AG20443 (cell line): ENCODE measurements around the gene BRD9.
"Not testable (repeated sequence)": the region's sequence is repeated elsewhere in the genome, so short reads cannot be mapped to it uniquely, and the experiment has no call there.

Experiments used
- DNase-seq: peaks from one replicate; pipeline ENCODE4 v3.0.0; 2012; ENCODE audit warnings: low spot score, mixed read lengths

The BRD9 gene

GRCh38 chr5:902129-902916 is 9.7 kb upstream of the BRD9 start:
- no peak for DNase-seq

DNA sequence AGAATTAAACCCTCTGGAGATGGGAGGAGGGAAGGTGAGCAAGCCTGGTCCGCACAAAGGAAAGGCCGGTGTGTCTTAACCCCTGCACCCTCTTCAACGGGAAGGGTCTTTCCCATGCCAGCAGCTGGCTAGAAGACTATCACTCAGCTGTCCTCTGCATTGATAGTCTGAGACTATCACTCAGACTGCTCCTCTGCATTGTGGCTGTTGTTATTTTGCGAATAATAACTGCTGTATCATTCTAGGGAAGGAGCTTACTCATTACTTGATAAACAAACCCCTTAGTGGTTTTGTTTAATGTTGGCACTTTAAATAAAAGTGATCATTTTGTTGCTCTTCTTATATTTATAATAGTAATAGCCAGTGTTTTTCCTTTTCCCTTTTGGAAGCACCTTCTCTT is 8.2 kb upstream of the BRD9 start:
- no peak for DNase-seq

DNA sequence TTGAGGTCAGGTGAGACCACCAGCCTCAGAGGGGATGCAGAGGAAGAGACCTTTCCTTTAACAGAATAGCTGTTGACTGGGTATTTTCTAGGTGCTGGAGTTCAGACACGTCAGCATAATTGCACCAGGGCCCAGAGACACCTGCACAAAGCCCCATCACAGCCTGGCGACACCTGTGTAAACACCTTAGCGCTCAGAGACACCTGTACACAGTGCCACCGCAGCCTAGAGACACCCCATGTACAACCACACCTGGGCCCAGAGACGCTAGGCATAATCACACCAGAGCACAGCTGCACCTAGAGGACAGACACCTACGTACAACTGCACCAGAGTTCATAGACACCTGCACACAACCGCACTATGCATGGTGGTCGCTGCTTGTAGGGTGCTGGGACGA is 1.1 kb upstream of the BRD9 start:
- DNase-seq = no peak

DNA sequence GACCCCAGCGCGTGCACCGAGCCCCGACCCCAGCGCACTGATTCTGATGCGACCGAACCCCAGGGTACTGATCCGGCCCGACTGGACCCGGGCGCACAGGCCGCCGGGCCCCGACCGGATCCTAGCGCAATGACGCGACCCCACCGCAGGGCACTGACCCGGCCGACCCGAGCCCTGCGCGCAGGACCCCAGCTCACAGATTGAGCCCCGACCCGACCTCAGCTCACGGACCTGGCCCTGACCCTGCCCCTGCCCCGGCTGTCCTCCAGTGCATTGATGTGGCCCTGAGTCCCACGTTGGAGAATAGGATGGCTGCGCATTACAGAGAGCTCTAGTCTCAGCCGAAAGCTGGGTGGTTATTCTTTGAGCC is 521 bp upstream of the BRD9 start:
- peak; percentile 21 for DNase-seq

DNA sequence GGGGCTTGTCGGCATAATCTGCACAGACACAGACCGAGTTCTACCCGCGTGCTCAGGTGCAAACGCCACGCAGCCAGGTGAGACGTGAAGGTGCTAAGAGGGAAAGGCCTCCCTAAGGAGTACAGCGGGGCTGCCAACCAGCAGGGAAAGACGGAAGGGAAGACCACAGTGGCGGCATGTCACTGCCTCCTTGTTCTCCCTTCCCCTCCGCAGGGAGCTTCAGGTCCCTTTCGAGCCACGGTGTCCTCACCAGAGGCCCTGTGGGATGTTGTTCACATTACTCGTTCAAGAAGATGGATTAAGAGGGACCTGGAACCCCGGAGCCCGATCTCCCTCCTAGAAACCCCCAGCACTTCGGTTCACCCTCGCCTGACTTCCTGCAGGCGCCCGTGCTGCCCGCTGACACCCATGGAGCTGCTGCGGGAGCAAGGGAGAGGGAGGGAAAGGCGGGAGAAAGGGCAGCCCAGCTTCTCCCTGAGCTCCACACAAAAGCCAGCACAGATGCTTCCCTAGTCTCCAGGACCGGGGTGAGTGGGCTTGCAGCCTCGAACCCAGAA is 686 bp downstream of the BRD9 start:
- peak; percentile 71 for DNase-seq

GRCh38 chr5:891117-891836 is 1.3 kb downstream of the BRD9 start:
- no peak for DNase-seq

- DNase-seq = no peak
These were observed 3.4 kb downstream of the BRD9 start for GRCh38 chr5:889075-889710.

- DNase-seq = no peak
These were observed 4.0 kb downstream of the BRD9 start for GRCh38 chr5:888638-889035.

- DNase-seq = no peak
These were observed 4.5 kb downstream of the BRD9 start for GRCh38 chr5:887947-888637.

GRCh38 chr5:886716-887325 is 5.8 kb downstream of the BRD9 start:
- no peak for DNase-seq

DNA sequence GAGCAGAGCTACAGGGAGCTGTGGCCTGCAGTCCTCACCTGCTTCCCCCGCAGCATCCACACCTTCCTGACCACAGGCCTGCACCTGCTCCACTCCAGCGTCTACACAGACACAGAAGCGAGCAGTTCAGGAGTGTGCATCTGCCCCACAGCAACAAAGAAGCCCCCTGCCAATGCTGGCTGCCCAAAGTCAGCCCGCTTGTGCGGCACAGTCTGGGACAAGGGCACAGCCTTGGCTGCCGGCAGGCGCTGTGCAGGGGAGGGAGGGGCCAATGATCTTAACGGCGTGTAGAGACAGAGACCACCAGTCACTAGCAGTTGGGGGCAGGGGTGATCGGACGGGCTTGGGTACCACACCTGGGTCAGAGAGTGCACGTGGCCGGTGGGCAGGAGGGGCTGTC is 6.6 kb downstream of the BRD9 start:
- no peak for DNase-seq

GRCh38 chr5:885529-885928 is 7.1 kb downstream of the BRD9 start:
- no peak for DNase-seq

GRCh38 chr5:885127-885442 is 7.5 kb downstream of the BRD9 start:
- DNase-seq = no peak

GRCh38 chr5:884345-885126 is 8.1 kb downstream of the BRD9 start:
- DNase-seq = no peak

- no peak for DNase-seq
These were observed 9.0 kb downstream of the BRD9 start for GRCh38 chr5:883475-884181.

DNA sequence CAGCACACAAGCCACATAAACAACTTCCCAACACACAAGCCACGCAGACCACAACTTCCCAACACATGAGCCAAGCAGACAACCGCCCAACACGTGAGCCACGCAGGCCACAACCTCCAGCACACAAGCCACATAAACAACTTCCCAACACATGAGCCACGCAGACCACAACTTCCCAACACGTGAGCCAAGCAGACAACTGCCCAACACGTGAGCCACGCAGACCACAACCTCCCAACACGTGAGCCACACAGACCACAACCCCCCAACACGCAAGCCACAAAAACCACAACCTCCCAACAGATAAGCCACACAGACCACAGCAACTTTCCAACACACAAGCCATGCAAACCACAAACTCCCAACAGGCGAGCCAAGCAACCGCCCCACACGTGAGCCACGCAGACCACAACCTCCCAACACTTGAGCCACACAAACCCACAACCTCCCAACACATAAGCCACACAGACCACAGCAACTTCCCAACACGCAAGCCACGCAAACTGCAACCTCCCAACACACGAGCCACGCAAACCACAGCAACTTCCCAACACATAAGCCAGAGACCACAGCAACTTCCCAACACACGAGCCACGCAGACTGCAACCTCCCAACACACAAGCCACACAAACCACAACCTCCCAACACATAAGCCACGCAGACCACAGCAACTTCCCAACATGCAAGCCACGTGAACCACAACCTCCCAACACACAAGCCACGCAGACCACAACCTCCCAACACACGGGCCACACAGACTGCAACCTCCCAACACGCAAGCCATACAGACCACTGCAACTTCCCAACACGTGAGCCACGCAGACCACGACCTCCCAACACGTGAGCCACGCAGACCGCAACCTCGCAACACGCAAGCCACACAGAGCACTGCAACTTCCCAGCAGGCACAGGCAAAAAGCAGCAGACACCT is 10.1 kb downstream of the BRD9 start:
- DNase-seq = no peak

DNA sequence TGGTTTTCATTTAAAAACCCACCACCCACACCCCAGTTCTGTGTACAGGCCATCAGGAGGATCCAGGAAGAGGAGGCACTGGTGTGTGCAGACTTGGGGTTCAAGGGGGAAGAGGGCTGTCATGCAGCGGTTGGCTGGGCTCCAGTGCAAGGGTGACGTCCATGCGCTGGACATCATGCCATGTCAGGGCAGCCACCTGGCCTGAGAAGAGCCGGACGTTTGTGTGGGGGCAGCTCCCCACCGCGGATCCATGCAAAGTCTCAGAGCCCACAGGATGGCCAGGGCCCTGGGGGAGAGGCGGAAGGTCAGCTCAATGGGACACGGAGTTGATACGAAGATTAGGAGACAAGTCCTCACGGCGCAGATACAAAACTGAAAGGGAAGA is 11.1 kb downstream of the BRD9 start:
- no peak for DNase-seq

DNA sequence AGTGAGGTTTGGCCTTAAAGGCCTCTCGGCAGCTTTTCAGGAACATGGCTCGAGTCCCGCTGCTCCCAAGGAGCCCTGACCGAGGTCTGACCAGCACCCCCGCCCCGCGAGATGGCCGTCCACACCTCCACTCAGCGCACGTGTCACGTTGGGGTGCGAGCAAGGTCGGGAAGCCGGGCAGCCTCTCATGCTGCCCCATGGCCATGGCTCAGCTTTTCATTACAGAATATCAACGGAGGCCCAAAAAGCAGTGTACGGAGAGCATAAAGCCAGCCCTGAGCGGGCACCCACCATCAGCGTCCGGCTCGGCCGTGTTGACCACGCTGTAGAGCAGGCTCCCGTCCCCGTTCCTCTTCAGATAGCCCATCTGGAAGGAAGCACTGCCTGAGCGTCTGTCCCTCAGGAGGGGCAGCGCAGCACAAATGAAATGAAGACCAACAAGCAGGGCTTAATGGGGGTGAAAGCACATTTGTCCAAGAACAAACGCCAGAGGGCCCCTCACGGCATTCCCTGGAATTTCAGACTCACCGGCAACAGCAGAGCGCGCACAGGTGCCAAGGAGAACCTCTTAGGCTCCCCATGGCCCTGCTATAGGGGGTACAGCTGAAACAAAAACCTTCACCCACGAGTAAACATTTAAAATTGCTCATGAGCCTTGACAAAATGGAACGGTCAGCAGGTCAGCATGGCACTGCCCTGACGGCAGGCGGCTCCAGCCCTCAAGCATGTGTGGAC is 11.6 kb downstream of the BRD9 start:
- no peak for DNase-seq

- DNase-seq = not testable (repeated sequence)
These were observed 13.9 kb downstream of the BRD9 start for GRCh38 chr5:878677-879076.
